Activated T-cell treated with anti-CD3 and anti-CD28 coated beads, Interleukin-2, amount 50 U/mL, for 48 hours (primary cell): ENCODE measurements around the gene IL18RAP.

ENCODE experiments used
- DNase-seq, 2 experiments: peaks; one replicate each; pipeline ENCODE4 v3.0.0-alpha.2; 2020

Gene IL18RAP, protein sequence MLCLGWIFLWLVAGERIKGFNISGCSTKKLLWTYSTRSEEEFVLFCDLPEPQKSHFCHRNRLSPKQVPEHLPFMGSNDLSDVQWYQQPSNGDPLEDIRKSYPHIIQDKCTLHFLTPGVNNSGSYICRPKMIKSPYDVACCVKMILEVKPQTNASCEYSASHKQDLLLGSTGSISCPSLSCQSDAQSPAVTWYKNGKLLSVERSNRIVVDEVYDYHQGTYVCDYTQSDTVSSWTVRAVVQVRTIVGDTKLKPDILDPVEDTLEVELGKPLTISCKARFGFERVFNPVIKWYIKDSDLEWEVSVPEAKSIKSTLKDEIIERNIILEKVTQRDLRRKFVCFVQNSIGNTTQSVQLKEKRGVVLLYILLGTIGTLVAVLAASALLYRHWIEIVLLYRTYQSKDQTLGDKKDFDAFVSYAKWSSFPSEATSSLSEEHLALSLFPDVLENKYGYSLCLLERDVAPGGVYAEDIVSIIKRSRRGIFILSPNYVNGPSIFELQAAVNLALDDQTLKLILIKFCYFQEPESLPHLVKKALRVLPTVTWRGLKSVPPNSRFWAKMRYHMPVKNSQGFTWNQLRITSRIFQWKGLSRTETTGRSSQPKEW

DNA sequence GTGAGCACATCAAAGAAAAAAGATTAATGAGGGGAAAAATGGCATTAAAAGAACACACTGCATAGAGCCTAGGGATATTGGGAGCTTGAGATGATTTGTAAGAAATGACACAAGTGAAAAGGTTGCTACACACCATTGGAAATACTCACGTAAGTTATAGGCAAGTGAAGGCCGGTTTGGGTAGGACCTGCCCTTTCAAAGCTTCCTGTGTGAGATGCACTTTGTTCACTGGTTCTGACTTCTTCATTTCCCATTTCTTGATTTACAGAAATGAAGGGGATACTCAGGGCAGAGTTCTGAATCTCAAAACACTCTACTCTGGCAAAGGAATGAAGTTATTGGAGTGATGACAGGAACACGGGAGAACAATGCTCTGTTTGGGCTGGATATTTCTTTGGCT, at the start of gene IL18RAP:
Gene IL18RAP, plus strand, starts transcription at position 251 of the 400 bp plus-strand sequence. Its CDS starts 118 bp downstream, at position 369.
- DNase-seq: no peak

DNA sequence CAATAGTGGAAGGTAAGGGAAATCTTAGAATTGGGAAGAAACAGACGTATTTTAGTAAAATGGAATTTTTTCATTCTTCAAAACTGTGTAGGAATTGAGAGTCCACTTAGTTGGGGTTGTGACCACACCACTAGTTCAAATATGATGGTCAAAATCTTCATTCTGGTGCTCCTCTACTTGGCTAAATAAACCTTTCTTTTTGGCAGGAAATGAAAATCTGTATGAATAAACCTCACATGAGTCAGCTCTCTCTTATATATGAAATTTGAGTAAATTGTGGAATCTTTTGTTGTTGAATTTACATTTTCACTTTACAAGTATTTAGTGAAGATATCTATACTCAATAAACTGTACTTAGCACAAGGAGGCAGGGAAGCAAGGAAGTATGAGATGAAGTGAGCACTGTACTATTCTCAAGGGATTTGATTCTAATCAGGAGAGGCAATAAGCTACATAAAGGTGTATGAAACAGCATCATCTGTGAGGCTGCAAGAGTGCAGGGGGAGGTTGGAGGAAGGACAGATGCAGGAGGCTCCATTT, 46.8 kb upstream of the IL18RAP start:
- DNase-seq: no peak

DNA sequence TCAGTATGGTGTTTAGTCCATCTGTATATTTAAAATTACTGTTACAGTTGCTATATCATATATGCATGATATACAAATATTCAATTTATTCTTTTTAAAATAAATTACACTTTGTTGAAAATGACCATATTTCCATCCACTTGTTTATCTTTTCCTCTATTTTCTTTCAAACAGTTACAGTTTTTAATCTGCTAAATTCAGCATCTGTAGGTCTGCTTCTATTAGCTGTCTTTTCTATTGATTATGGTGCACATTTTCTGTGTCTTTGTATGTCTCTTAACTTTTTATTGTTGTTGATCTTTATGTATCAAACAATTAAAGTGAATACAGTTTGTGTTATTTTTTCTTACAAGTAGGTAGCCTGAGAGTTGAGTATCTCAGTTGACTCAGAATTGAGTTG, 39.2 kb upstream of the IL18RAP start:
- DNase-seq: no peak

DNA sequence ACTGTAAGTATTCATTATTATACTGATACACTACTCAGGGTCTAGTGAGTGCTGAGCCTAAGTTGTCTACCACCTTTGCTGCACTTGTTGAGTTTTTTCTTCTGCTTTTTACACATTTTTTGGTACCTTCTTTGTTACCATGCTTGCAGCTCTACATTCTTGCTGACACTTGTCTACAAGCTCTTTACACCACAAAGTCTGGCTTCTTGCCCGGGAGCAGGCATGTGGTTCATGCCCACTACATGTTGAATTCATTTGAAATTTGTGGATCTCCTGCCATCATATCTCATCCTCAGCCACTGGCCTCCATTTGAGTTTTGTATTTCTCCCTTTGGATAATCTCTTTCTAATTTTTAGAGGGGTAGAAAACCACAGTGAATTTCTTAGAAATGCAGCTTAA, 37.4 kb upstream of the IL18RAP start:
- no peak for DNase-seq

DNA sequence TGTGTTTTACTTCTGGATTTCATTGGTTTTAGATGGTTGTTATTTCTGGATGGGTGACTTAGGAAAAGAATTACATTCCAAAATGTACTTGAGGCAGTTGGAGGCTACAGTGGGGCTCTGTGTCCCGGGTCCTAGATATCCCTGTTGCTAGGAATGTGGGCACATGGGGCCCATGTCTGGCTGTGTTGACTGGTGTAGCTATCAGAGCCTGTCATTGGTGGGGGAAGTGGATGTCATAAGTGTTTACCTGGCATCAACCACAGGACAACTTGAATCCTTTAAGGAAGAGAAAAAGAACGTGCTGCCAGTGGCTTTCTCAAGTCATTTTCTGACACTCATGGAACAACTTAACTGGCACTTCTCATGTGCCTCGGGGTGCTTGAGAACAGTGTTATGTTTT, 37.0 kb upstream of the IL18RAP start:
- no peak for DNase-seq

DNA sequence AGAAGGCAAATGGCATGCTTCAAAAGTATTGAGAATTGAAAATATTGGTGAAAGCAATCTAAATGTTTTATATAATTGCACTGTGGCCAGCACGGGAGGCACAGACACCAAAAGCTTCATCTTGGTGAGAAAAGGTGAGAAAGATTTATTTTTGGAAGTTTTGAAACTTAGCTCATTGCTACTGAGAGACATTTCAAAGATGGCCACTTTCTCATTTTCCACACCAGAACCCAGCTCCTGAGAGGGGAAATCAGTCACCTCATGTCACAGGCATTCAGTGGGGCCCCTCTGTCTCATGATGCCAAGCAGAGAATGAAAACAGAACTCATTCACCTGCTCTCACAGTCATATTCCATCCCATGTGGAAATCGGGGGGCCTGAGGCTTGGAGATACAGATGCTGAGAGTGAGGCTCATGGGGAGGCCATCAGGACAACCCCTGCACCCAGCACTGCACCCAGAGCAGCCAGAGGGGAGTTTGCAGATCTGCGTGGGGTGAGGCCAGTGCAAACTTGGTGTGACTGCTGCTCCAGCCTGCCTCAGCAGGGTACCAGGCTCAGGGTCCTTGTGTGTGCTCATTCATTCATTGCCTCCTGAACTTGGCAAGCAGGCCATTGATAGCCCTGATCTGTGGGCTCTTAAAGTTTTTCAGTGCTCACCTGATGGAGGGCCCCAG, 36.0 kb upstream of the IL18RAP start:
- DNase-seq: no peak

DNA sequence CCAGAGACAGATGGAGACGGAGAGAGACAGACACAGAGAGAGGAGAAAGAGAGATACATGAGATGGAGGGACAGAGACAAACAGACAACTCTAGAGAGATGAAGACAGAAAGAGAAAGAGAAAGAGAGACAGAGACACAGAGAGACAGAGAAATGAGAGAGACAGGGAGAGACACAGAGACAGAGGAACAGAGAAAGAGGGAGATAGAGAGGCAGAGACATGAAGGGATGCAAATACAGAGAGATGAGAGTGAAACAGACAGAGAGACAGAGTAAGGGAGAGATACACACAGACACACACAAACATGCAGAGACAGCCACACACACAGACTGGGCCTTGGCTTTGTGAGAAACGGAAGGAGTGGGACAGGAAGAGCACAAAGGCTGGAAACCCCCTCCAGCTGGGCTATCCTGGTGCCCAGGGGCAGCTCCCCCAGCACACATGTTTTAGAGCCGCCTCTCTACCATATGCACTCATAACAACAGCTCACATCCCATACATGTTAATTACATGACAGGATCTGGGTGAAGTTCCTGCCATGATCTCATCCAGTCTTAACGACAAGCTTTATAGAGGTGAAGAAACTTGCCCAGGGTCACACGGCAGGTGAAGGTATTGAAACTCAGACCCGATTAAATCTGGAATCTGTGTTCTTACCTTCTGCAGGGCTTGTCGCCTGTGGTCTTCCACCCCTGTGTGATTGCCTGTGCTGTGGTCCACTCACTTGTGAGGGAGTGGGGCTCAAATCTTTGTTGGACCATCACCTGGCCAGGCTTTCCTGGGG, 35.0 kb upstream of the IL18RAP start:
- DNase-seq: no peak

DNA sequence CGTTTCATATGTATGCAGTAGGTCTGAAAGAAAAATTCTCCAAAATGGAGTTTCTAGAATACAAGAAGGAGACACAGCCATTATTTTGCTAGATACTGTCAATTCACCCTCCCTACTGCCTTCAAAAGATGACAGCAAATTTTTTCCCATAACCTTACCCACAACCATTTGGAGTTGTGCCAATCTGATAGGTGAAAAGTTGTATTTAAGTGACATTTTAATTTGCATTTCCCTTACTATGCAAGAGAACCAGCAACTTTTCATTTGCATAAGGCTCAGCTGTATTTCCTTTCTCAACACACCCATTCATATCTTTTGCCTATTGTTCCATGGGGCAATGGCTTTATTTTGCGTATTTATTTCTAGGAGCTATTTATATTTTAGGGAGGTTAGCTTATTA, 31.4 kb upstream of the IL18RAP start:
- DNase-seq: no peak

DNA sequence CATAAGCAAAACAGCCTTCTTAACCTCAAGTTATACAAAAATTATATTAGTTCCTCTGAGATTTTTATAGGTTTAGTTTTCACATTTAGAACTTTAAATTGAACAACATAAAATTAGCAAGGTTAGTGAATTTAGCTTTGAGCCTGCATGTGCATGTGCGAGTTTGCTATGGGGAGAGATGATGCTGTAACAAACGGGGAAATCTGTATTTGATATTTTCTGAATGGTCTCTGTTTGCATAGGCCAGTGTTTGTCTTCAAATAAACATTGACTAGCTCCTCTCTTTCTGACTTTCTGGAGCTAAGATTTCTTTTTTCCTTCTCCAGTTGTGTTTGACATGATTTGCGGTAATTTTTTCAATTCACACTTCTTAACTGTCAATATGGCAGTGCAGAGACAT, 30.9 kb upstream of the IL18RAP start:
- no peak for DNase-seq

DNA sequence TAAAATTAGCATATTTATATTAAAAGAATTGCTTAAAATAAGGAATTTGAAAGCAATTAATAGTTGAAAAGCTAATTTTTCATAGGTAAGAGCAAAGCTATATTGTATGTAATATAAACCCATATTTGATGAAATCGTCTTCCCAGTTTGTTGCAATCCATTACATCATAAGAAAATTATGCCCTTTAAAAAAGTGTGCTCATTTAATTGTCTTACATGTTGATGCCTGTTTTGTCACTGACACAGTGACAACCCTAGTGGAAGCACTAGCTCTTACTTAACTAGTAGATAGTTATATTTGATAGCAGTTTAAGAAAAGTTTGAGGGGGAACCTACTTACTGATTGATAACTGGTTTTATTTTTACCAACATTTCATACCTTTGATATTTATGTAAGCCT, 30.0 kb upstream of the IL18RAP start:
- no peak for DNase-seq

DNA sequence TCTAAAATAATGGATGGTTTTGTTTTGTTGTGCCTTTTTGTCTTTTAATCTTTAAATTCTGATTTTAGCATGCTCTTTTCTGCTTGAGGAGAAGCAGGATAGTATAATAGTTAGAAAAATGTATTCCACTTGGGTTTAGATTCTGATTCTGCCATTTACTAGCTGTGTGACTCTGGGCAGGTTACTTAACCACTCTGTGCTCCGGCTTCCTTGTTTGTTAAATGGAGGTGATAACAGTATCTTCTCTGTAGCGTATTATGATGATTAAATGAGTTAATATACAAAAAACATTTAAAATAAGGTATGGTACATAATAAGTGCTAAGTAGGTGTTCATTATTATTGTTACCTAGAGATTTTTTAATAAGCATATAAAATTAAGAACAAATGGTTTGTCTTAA, 26.9 kb upstream of the IL18RAP start:
- DNase-seq: no peak

DNA sequence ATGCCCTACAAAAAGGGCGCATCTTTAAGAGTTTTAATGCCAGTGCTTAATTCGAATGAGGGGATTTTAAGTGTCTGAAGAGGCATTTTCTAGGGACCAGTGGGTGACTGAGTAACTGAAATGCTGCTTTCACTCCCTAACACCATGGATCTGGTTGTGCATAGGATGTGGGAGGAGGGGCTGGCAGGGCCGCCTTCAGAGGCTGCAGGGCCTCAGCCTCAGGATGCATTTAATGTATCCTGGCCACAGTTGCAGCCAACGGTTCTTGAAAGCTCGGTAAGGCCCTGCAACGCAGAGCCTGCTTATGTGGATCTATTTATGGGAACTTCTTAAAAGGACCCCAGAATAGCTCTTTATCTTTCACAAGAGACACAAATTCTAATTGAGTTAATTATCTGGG, 25.8 kb upstream of the IL18RAP start:
- no peak for DNase-seq

DNA sequence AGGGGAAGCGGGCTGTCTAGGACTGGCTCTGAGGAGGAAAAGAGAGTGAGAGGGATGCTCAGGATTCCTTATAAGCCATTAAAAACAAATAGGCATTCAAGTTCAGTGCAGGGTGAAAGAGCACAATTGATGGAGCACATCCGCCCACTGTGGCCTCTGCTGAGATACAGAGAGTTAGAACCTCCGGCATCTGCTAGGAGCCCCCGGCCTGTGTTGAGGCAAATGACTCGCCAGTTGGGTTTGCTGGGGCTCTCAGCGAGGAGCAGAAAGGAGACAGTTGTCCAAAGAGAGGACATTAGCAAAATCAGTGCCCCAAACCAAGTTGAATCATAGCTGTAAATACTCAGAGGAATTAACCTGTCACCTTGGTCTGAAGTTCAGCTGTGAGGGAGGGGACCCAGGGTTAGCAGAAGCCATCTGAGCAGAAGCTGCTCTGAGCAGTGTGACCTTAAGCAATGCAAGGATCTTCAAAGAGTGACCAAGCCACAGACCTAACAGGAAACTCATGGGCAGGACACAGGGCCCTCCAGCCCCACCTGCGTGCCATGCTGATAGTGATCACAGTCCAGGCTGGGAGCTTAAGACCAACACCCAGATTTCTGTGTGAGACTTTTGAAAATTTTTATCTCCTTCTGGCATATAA, 23.3 kb upstream of the IL18RAP start:
- no peak for DNase-seq

DNA sequence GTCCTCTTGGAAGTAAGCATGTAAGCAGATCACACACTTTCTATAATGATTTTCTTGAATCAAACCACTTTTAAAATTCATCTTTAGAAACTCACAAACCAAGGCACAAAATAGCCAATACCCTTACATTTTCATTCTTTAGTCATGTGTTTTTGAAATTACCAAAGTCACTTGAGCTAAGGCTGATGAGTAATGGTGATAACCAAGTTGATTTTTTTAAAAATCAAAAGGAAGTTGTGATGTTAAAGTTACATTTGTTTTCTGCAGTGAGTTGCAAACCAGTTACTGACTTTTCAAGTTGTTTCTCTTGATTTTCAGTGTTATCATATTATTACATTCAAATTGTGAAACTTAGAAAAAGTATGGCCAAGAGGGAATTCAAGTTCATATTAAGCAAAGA, 21.5 kb upstream of the IL18RAP start:
- DNase-seq: no peak

DNA sequence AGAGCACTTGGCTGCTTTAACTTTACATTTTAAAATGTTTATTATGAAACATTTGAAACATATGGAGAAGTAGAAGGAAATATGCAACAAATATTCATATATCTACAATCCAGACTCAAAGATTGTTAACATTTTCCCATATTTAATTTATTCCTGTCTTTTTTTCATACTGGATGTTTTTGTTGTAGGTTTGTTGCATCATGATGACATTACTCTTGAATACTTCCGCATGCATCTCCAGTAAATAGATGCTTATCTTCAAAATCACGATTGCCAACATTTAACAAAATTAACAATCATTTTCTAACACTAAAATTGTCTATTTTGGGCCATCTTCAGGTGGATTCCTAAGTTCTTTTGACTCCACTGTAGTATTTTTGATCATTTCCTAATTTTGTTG, 21.1 kb upstream of the IL18RAP start:
- no peak for DNase-seq

DNA sequence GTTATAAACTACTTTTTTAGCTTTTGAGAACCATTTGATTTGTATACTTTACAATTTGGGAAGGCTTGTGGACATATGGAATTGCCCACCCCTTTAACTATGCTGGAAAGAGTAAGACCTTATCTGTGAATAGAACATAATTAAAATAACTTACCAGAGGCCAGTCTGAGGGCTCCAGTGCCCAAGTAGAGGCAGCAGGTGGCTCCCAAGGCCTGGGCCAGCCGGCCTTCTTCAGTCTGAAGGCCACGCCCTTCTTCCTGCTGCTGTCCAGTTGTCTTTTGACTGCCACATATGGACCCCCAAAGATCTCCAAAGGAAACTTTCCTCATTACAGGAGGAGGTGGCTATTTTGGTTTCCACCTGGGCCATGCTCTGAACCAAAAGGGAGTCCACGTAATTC, 12.0 kb upstream of the IL18RAP start:
- no peak for DNase-seq

DNA sequence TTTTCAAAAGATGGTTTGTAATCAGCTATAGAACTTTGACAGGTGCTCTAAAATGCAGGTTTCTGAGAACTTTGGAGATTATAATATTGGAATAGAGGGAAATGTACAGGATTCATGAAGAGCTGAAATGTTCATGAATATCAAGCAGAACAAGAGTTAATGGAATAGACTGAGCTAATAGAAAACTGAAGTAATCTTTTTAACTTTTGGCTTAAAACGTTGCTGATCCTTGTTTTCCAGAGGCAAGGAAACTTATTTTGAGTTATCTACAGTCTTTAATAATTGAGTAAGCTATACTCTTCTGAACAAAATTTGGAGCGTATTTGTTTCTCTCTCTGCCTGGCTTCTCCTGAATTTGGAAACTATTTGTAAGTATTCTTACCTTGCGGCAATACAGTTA, 10.8 kb upstream of the IL18RAP start:
- DNase-seq: no peak

DNA sequence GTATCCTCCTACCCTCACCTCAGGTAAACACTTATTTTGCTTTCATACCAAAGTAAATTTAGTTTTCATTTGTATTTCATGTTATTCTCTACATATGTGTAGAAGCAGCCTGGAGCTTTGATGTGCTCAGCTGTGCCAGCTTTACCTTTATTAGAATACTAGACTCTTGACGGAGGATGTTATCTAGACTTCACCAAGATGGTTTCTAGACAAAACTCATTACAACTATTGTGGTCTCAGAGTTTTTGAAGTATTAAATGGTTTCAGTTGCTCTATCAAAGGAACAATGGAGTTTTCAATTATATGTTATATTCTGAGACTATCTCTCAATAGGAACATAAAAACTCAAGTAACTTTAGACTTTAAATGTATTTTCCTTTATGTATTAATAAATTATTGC, 5.0 kb upstream of the IL18RAP start:
- no peak for DNase-seq

DNA sequence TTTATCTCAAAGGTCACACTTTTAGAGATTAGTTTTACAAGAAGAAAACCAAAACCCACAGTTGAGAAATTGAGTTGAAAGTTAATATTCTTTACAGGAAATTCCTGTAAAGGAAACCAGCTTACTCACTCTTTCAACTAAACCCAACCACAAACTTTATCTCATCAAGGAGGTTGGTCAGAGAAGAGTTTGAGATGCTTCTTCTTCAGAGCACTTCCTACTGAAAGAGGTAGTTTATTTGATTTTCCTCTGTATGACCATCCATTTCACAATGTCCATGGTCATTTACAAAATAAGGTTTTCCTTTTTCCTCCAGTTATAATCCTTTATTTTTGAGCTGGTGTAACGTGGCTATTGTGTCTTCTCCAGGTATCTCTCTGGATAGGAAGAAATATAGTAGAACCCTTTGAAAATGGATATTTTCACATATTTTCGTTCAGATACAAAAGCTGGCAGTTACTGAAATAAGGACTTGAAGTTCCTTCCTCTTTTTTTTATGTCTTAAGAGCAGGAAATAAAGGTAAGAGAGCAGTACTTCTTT, 4.5 kb upstream of the IL18RAP start:
- no peak for DNase-seq

DNA sequence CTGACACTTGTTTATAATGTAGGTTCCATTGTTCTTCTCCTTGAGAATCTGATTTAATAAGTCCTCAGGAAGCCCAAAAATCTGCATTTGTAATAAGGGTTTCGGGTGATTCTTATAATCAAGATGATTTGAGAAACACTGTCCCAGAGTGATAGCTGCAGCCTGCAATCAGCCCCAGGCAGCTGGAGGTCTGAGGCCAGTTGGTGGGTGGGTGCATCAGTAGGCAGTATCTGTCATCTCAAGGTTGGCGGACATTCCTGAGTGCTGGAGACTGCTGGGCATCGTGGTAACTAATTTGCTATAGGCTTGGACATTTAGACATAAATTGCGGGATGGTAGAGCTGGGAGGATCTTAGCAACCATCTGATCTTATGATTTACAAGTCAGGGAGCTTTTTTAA, 2.7 kb upstream of the IL18RAP start:
- no peak for DNase-seq

DNA sequence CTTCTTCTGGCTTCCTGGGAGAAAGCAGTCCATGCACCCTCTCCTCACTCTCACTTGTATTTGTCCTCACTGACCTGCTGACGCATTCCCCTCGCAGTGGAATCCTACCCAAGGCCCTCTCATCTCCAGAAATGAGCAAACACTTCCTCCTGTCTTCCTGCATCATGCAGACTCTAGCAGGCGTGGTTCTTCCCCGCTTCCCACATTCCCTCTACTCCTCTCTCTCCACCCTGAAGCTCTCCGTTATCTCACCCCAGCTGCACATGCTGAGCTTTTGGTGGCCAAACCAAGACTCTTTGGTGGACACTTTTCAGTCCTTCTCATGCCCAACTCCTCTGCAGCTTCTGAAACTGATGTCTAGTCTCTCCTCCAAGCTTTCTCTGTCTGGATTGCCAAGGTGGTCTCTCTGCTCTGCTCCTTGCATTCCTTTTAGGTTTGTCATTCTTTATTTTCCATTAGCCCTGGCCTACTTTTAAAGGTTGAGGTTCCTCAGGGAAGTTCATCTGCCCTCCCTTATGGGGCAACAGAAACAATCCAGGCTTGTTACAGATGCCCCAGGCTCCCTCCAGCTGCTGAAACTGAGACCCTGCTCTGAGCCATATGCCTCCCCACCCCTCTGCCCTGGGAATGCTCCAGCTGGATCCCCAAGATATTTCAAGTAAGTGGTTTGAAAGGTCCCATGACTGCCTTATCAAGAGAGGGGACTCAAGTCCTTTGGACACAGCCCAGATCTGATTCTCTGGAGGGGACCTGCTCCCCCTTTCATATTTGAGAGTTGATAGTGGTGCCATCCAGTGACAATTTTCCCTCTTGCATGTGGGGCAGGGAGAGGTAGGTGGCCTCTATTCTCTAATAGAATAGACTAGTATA, 835 bp upstream of the IL18RAP start:
- DNase-seq: no peak
